C4-2B (cell line): Measurements from ENCODE around the gene NECAB3.

Experiments used
- H3K27ac ChIP-seq: fragments of 450-650 bp; 2 replicates; pipeline ENCODE4 v1.5.1; 2017
- CTCF ChIP-seq: fragments of 450-650 bp; conservative IDR thresholded peaks from 2 replicates; pipeline ENCODE4 v1.5.1; 2017; ENCODE audit warnings: mild to moderate bottlenecking
- ZFX ChIP-seq: fragments of 450-650 bp; IDR thresholded peaks from 2 replicates; pipeline ENCODE4 v1.6.1; 2017

NECAB3 gene

GRCh38 chr20:33673114-33673409, 1.2 kb downstream of the NECAB3 start:
- TF ChIP-seq ZFX (no peak), CTCF (no peak)
- peak overlapping the region; percentile 92 for H3K27ac ChIP-seq

- TF ChIP-seq ZFX (no peak), CTCF (no peak)
- peak overlapping the region; percentile 92 for H3K27ac ChIP-seq
Observed at GRCh38 chr20:33672426-33673113, 1.7 kb downstream of the NECAB3 start.

- no peak for TF ChIP-seq CTCF
- no peak for TF ChIP-seq ZFX
- peak overlapping the region; percentile 92 for H3K27ac ChIP-seq
Observed at GRCh38 chr20:33671573-33672288, 2.5 kb downstream of the NECAB3 start.

- TF ChIP-seq CTCF (no peak), ZFX (no peak)
- H3K27ac ChIP-seq: peak overlapping the region; percentile 23
Observed at GRCh38 chr20:33670715-33671499, 3.3 kb downstream of the NECAB3 start.

- peak overlapping the region; percentile 23 for H3K27ac ChIP-seq
Observed at GRCh38 chr20:33669873-33670640, 4.2 kb downstream of the NECAB3 start.

GRCh38 chr20:33669224-33669623, 5.0 kb downstream of the NECAB3 start:
- TF ChIP-seq ZFX: no peak
- no peak for TF ChIP-seq CTCF
- H3K27ac ChIP-seq: peak overlapping the region; percentile 97; the same call in 1 of the 2 replicates

More at GRCh38 chr20:33669873-33670640, 4.2 kb downstream of the NECAB3 start:
- TF ChIP-seq CTCF: no peak
- TF ChIP-seq ZFX: no peak
